ENCODE data around the gene RDH13.

DNA sequence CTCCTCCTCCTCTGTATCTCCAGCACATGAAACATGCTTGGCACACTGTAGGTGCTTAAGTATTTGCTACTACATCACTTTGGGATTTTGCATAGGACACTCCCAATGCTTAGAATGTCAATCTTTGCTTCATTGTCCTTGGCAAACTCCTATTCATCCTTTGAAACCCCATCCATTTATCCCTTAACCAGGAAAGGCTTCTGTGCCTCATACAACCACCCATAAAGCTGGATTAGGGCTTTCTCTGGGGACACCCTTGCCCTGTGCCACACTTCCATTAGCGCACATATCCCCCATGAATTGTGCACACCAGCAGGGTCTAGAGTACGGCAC, 6.9 kb upstream of the RDH13 start:
- TF ChIP-seq ZFP3 (CRISPR knock-in tag; IDR thresholded peaks at IDR 0.05) (peak; percentile 99), ZC3H10 (CRISPR knock-in tag; IDR thresholded peaks at IDR 0.05) (no peak), SNAI2 (CRISPR knock-in tag; IDR thresholded peaks at IDR 0.05) (no peak)

All from SK-N-SH treated with all-trans-retinoic acid at 6 μM for 48 hours (cell line).